ENCODE data around the gene SGMS2. TPM values are rescaled to one million over a fixed set of nuclear protein-coding genes. Genes with fewer than 3 reads are reported as not detected.

SGMS2 gene
- polyA plus RNA-seq (ENCODE audit: insufficient read length), result 8.5 TPM

DNA sequence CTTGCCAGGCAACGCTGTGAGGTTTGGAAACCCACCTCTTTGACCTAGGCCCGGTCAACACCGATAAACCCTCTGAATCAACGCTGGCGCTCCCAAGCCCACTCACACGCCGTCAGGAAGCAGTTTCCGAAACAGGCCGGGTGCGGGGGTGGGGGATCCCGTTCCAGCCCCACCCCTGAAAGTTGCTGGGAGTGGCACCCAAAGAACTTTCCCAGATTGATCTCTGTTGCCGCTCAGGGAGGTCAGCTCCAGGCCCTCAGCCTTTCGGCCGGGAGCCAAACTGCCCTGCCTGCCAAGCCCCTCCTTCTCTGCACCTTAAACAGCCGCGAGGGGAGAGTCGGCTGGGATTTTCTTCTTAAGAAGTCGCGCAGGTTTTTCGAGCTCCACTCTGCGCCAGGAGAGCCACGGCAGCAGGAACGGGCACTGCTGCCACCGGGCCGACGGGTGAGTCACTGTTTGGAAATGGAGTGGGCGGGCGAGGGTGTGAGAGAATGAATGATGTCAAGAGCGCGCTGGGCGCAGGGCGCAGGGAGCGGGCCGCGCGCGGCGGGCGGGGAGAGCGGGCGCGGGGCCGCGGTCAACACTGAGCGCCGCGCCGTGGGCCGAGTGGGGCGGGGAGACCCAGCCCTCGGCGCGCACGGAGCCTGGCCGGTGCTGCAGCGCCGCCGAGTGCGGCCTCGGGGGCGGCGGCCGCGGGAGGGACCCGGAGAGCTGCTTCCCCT, at the start of gene SGMS2:
Gene SGMS2, plus strand, starts transcription at position 583 of the 722 bp plus-strand sequence. CDS start 70,622 bp downstream, outside the sequence.
- DNase-seq (ENCODE audit: low read depth), result no peak

DNA sequence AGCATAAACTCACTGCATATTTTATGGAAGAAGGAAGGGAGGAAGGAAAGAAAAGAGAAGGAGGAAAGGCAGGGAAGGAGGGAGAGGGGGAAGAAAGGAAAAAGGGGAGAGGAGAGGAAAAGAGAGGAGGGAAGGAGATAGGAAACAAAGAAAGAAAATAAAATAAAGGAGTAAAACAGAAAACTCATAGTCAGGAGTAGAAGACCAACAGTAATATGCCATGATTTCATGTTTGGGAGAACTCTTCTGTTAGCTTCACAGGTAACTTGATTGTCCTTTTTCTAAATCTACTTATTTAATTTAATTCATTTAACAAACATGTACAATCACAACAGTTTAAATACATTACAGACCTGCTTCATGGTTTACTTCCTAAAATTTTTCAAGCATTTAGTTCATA, 46.8 kb upstream of the SGMS2 start:
- DNase-seq (ENCODE audit: low read depth), result no peak

DNA sequence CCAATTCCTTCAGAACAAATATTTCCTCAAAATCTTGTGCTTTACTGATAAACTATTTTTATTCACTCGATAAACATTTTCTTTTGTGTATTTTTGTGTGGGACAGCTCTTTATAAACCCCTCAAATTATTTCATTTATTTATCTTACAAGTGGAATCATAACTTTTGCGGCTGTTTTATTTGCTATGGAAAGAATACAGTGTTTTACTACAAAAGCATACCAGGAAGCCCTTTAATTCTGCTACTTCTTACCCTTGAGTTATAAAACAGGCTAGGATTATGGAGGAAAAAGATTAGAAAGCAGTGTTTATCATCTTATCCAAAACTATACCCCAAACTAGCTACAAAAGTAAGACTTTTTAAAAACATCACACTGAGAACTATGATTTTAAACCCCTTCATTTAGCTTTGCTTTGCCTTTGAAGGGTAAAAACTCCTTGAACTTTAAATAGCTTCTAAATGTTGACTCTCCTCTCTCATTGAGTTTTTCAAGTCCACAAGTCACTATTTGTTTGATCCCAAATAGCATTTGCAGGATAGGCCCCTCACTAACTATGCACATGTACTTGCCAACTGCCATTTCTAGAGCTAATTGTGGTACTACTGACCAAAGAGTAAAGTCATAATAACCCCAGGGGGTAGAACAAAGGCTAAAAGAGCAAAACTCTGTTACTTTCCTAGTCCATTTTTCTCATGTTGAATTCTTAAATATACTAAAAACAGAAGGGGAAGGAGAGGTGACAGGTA, 45.8 kb upstream of the SGMS2 start:
- DNase-seq (ENCODE audit: low read depth), result no peak

DNA sequence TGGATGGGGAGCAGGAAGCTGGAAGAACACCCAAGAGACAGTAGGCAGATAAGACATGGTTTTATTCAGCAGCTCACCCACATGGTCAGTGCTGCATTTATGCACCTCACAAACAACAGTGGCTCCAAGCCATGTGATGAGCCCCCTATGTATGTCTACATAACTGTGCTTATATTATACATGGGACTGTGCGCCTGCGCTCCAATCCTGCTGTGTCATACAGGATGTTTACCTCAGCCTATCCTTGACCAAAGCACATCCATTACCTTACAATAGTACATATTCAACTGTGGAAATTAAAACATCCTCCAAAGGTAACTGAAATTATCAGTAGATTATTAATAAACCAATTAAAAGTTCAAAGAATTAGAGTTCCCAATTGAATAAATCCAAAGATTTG, 44.1 kb upstream of the SGMS2 start:
- DNase-seq (ENCODE audit: low read depth), result no peak

DNA sequence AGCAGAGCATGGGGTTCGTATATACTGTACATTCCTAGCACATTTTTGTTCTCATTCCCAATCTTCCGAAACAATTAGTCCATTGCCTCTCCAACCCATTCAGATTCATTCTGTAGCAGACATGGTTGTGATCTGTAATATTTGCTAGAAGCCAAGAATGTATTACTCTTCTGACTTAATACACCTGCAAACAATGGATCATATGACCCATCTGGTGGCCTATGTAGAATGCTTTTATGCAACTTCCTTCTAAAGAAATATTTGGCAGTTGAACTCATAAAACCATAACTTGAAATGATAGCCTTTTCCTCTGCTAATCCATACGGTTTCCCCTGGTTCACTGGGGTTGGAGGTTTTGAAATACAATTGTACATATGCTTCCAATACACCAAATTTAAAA, 32.8 kb upstream of the SGMS2 start:
- DNase-seq (ENCODE audit: low read depth), result no peak

DNA sequence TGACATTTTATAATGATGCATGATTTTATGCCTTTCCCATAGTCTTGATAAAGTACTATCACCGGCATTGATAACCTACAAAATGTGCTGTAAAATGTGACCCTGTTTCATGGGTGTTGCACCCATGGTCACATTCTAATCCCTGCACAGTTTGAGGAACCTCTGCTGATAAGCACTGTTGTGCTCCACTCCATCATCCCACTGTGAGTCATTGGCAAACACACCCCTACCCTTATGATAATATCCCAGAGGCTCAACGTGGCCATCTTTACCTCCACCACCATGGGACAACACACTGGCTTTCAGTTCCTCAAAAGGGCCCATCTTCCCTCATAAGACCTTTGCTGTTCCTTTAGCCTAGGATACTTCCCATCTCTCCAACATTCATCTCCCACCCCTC, 32.0 kb upstream of the SGMS2 start:
- DNase-seq (ENCODE audit: low read depth), result no peak

DNA sequence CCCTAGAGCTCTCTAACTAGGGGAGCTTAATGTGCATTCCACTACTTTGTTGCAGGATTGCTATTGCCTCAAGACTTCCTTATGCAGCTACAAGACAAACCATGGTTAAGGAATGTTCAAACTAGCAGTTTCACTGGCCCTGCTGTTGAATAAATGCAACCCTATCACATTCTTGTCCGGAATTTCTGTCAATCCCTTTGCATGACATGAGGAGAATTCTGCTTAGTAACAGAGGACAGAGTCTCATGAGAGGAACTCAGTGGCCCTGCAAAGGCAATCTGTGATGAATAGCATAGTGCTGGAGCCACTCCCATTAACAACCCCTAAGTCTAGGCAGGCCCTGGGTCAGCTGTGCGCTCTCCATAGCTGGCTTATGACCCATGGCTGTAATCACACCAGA, 30.7 kb upstream of the SGMS2 start:
- no peak for DNase-seq (ENCODE audit: low read depth)

DNA sequence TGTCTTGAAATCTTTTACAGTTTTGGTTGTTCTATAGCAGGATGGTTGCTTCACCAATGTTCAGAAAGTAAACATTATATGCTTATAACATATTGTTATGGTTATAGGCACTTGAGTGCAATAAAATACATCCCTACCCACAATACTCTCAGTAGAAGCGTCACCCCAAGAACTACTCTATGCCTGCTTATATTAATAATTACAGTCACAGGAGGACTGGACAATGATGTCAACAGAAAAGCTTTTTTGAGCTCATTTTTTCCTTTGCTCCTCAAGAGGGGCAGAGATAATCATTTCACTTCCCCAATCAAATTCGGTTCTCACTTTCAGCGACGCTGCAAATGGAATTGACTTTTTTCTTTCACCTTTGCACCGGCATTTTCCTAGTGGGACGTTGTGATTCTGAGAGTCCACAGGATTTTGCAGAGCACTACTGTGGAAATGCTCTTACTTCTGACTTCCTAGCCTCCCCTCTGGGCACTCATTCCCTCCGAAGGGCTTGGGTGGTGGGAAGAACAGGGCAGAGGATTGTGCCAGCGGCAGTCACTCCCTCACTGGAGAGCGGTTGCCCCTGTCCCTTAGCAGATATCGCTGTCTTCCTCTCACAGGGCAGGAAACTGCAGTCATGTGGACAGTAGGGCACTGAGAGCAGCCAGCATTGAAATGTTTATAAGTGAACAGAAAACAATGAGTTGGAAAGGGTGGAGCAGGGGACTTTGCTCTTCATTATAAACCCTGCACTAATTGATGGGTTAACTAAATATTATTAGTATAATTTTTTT, 24.9 kb upstream of the SGMS2 start:
- DNase-seq (ENCODE audit: low read depth), result no peak

DNA sequence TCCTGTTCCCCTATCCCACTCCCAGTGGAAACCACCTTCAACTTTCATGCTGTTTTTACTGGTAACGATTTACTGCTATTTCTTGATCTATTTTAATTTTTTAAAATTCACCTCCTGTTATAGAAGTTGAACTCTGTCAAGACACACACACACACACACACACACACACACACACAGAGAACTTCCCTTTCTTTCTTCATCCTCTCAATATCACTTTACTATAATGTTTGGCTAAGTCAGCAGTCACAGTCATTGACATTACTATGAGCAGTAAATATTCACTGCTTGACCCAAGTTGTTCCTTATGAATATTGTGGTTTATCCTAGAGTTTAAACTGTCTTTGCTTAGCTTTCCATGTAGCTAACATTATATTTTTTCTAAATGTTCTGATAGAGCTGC, 24.0 kb upstream of the SGMS2 start:
- no peak for DNase-seq (ENCODE audit: low read depth)

DNA sequence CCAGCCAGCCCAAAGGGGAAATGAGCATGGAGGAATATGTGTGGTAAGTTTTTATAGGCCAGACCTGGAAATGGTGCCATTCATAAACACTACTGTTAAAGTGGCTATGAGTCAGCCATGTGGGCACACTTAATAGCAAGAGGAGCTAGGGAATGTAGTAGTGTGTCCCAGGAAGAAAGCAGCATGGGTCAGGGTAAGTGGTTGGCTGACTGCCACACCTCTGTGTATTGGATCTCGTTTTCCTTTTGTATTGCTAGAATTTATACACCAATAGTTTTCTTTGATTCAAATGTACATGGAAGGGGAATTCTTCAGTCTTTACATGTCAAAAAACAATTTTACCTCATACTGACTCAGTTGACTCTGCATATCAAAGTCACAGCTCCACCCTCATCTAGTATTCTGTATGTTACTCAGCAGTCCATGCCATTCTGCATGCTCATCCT, 22.9 kb upstream of the SGMS2 start:
- no peak for DNase-seq (ENCODE audit: low read depth)

DNA sequence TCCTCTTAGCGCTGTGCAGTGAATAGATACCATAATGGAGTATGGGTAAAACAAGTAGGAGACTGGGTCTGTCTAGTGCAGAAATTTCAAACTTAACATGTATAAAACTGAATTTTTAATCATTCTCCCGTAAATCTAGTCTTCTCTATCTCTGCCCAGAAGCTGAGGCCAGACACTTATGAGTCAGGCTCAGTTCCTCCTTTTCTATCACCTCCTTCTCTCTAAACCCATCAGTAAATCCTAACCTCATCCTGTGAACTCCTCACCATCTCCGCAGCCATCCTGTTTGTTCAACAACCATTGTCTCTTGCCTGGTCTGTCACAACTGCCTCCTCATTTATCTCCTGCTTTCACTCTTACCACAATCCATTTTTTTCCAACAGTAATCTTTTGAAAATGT, 19.8 kb upstream of the SGMS2 start:
- DNase-seq (ENCODE audit: low read depth), result no peak

DNA sequence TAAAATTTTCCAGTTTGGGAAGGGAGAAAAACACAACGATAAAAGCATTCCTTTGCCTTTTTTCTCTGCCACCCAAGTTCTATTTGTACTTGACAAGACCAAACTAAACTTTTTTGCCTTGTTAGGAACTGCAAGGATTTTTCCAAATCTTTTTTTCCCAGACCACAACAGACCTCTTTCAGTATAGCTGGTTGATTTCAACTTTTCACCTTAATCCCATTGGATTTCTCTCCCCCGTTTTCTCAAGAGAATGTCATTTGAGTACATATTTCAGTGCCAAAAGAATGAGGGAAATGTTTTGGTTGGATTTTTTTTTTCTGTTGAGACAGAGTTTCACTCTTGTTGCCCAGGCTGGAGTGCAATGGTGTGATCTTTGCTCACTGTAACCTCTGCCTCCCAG, 18.5 kb upstream of the SGMS2 start:
- no peak for DNase-seq (ENCODE audit: low read depth)

DNA sequence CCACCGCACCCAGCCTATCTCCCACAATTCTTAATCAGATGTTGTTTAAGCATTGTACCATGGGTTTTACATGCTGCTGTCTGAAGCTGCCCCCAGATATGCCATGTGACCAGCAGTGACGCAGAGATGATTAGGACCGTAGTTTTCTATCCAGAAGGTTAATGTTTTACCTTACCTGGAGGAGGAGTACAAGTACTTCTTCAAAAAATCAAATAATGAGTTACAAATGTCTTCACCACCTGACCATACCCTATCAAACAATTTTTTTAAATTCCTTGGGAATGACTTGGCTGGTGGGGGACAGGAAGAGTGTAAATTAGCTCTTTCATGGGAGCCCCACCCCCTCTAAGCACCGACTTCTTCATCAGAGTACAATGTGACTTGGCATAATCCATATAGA, 16.2 kb upstream of the SGMS2 start:
- no peak for DNase-seq (ENCODE audit: low read depth)

DNA sequence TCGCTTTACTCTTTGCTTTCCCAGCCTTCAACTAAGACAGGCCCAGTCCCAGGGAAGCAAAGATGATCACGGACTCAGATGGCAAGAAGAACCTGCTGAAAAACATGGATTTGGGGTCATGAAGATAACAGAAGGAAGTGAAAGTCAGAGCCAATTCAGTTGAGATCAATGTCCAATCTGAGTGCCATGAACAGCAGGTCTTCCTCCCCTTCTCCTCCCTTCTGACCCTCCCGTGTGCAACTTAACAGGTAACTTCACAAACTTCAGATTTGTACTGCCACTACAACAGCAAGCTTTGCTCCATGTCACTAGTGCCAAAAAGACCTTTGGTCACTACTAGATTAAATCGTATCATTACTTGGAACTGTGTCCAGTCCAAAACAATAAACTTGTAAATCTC, 15.5 kb upstream of the SGMS2 start:
- DNase-seq (ENCODE audit: low read depth), result no peak

DNA sequence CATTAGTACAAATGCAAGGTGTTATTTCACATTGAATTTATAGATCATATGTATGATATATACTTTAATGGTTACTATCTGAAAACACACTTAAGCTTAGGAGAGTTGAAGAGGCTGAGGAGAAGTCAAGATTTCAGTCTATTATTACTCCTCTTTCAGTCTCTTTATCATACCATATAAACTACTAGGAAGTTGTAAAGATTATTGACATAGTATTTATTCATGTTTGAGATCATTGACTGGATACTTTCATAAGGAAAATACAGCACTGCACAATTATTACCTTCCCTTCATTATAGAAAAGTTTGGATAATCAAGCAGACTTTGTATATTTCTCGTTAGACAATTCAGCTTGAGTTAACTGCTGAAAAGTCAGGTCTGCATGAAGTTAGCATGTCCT, 10.0 kb upstream of the SGMS2 start:
- DNase-seq (ENCODE audit: low read depth), result no peak

DNA sequence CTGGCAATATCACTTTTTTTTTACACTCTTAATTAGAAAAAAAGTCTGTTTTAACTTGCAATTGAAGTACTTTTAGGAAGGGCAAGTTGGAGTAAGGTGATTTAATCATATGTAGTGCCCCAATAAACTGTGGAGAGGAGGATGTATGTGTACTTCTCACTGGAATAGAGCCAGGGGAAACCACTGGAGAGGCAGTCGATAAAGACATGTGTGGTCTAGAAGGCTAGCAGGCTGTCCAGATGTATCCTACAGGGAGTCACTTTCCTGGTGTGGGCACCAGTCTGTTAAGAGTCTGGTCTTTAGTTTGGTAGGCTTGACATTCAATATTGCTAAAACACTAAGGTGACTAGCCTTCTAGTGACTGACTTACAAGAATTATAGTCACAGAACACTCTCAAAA, 9.6 kb upstream of the SGMS2 start:
- DNase-seq (ENCODE audit: low read depth), result no peak

DNA sequence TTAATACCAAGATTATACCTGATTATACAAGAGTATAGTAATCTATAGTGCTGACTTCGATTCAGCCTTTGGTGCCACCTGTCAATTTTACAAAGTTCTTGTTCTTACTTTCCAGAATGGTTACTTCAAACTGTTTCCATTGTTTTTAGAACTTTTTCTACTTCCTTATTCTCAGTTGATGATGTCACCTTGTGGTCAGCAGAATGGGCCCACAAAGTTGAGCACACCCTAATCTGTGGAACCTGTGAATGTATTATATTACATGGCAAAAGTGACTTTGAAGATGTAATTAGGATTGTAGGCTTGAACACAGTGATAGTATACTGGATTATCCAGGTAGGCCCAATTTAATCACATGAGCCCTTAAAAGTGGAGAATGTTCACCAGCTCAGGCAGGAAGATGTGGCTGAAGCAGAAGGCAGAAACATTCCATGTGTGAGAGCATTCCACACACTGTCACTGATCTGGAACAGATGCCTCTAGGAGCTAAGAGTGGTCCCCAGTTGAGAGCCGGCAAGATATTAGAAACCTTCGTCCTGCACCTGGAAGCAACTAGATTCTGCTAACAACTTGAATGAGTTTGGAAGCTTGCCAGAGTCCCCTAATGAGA, 6.3 kb upstream of the SGMS2 start:
- no peak for DNase-seq (ENCODE audit: low read depth)

DNA sequence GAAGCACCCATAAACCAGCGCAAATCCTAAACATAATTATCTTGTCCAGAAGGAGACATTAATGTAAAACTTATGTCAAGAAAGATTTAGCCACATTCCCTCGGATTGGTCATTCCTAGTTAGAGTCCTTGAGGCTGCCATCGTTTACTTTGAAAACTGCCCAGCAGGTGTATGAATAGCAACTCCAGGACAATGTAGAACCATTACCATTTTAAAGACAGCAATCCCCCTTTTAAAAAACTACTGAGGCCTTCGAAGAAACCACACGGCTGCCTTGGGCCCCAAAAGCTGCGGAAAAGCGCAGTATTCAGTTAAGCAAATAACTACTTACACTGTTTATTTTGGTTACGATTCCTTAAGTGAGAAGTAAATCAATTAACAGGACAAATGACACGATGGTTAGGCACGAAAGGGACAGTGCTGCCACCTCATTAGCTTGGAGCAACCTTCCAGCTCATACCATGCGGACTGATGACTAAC, 822 bp upstream of the SGMS2 start:
- no peak for DNase-seq (ENCODE audit: low read depth)

DNA sequence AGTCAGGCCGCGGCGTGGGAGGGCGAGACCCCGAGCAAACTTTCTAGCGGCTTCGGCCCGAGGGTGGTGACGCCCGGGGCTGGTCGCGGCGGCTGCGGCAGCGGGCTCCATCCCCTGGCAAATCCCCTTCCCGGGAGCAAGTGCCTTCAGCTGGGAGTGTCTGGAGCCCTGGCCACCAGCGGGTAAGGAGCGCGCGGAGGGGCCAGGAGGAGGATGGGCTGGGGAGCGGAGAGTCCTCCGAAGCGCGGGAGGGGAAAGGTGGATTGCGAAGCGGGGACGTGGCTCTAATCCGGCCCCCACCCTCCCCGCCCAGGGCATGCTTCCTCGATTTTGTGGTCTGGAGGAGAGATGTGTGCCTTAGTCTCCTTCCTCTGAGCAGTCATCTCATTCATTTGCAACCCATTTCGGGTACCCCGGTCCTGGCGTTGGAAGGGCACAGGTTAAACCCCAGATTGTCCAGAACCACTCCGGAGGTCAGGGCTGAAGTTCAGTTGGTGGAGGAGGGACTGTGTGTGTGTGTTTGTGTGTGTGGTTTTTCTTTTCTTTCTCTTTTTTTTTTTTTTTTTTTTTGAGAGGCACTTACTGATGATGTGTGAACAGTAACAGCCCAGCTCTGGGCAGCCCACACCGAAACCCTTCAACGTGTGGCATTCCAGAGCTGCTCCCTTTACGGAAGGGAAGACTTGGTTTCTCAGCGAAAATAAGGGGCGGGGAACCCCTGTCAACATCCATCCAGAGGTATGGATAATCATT, 516 bp downstream of the SGMS2 start:
- no peak for DNase-seq (ENCODE audit: low read depth)

DNA sequence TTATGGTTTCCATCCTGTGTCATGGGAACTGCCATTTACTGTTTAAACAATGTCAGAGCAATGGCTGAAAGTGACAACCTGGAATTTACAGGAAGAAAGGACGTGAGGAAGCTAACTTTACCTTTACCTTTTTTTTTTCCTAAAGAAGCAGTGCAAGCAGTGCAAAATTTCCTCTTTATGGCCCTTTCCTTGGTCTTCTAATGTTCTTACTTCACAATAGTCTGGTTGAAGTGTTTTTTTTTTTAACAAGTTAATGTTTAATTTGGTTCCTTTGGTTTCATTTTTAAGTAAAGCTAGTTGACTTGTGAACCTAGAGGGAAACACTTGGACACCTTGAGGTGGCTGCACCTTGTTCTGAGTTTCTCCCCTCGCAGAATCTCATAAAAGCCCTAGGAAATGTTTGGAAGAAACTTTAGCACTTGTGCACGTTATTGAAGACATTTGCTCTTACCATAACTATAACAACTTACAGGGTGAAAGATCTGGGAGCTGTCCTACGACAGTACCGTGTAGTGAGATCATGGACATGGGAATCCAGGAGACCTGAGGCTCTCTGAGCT, 1.8 kb downstream of the SGMS2 start:
- no peak for DNase-seq (ENCODE audit: low read depth)
